ENCODE data around the gene UGDH. TPM values are rescaled to one million over a fixed set of nuclear protein-coding genes. Genes with fewer than 3 reads are reported as not detected.
"Not testable (repeated sequence)": the region's sequence is repeated elsewhere in the genome, so short reads cannot be mapped to it uniquely, and the experiment has no call there.

UGDH gene
- total RNA-seq, 4 donors from 2014 or later = 168 to 335 (median 204) TPM

- Histone ChIP-seq H3K27me3 (no peaks in the 10 kb centered on the region), H3K27ac (no peak overlapping the region), H3K36me3 (peaks cover 0 to 24% (median 0%) of the 10 kb centered on the region in 3 donors), H3K9me3 (no peaks in the 10 kb centered on the region), H3K4me1 (no peaks in the 10 kb centered on the region), H3K4me3 (no peak overlapping the region)
- TF ChIP-seq CTCF (IDR thresholded peaks at IDR 0.05) (no peak), POLR2A (IDR thresholded peaks at IDR 0.05) (no peak)
- no peak for DNase-seq
These were observed 28.2 kb upstream of the UGDH start for GRCh38 chr4:39555472-39555871.

- Histone ChIP-seq H3K27ac (no peak overlapping the region), H3K4me3 (no peak overlapping the region), H3K4me1 (peaks cover 0 to 4% (median 0%) of the 10 kb centered on the region in 4 donors), H3K36me3 (peaks cover 0 to 1% (median 0%) of the 10 kb centered on the region in 3 donors), H3K9me3 (no peaks in the 10 kb centered on the region), H3K27me3 (no peaks in the 10 kb centered on the region)
- TF ChIP-seq CTCF (IDR thresholded peaks at IDR 0.05) = no peak
- no peak for TF ChIP-seq POLR2A (IDR thresholded peaks at IDR 0.05)
- DNase-seq = no peak
These were observed 21.3 kb upstream of the UGDH start for GRCh38 chr4:39548425-39549067.

- Histone ChIP-seq H3K9me3 (no peaks in the 10 kb centered on the region), H3K4me1 (peaks cover 0 to 15% (median 0%) of the 10 kb centered on the region in 4 donors), H3K27ac (peak overlapping the region in 2 of 4 donors; percentile 42 to 58), H3K36me3 (no peaks in the 10 kb centered on the region), H3K27me3 (no peaks in the 10 kb centered on the region), H3K4me3 (no peak overlapping the region)
- TF ChIP-seq POLR2A (IDR thresholded peaks at IDR 0.05) (no peak), CTCF (IDR thresholded peaks at IDR 0.05) (no peak)
- no peak for DNase-seq
These were observed 17.5 kb upstream of the UGDH start for GRCh38 chr4:39544580-39545315.

- peaks cover 0 to 15% (median 0%) of the 10 kb centered on the region in 4 donors for H3K4me1 ChIP-seq
- not testable (repeated sequence) for H3K27me3 ChIP-seq, H3K36me3 ChIP-seq, H3K9me3 ChIP-seq, H3K4me3 ChIP-seq
- H3K27ac ChIP-seq = peak overlapping the region in 2 of 4 donors; percentile 42 to 58
- DNase-seq = peak in 1 of 3 donors; percentile 51
These were observed 16.8 kb upstream of the UGDH start for GRCh38 chr4:39544080-39544479.

- no peak overlapping the region for H3K4me3 ChIP-seq
- TF ChIP-seq CTCF (IDR thresholded peaks at IDR 0.05) (no peak), POLR2A (IDR thresholded peaks at IDR 0.05) (no peak)
- peak overlapping the region in 1 of 4 donors; percentile 28 for H3K27ac ChIP-seq
- peaks cover 0 to 15% (median 0%) of the 10 kb centered on the region in 4 donors for H3K4me1 ChIP-seq
- DNase-seq = no peak
- H3K36me3 ChIP-seq = no peaks in the 10 kb centered on the region
- no peaks in the 10 kb centered on the region for H3K27me3 ChIP-seq
- H3K9me3 ChIP-seq = no peaks in the 10 kb centered on the region
These were observed 15.8 kb upstream of the UGDH start for GRCh38 chr4:39543034-39543433.

GRCh38 chr4:39542611-39543012 is 15.4 kb upstream of the UGDH start:
- Histone ChIP-seq H3K27me3 (no peaks in the 10 kb centered on the region), H3K9me3 (no peaks in the 10 kb centered on the region), H3K4me3 (no peak overlapping the region), H3K36me3 (no peaks in the 10 kb centered on the region), H3K27ac (peak overlapping the region in 1 of 4 donors; percentile 28), H3K4me1 (peaks cover 0 to 15% (median 0%) of the 10 kb centered on the region in 4 donors)
- no peak for TF ChIP-seq CTCF (IDR thresholded peaks at IDR 0.05)
- TF ChIP-seq POLR2A (IDR thresholded peaks at IDR 0.05) = no peak
- no peak for DNase-seq
